Measurements from ENCODE around the gene VPS26A. TPM values are rescaled to one million over a fixed set of nuclear protein-coding genes. Genes with fewer than 3 reads are reported as not detected.
"Not testable (repeated sequence)": the region's sequence is repeated elsewhere in the genome, so short reads cannot be mapped to it uniquely, and the experiment has no call there.

VPS26A gene
- total RNA-seq, 4 donors from 2014 or later, result 22.0 to 67.2 (median 52.1) TPM

DNA sequence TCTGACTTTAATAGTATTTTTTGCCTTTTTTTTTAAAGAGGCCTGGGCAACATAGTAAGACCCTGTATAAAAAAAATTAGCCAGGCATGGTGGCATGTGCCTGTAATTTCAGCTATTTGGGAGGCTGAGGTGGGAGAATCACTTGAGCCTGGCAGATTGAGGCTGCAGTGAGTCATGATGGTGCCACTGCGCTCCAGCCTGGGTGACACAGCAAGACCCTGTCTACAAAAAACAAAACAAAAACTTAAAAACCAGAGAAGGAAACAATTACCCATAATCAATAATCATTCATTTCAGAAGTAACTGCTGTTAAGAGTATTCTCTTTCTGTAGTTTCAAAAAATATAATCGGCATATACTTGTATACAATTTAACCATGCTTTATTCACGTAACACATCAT, 28.0 kb downstream of the VPS26A start:
- no peaks in the 10 kb centered on the region for H3K27me3 ChIP-seq
- no peaks in the 10 kb centered on the region for H3K9me3 ChIP-seq
- no peaks in the 10 kb centered on the region for H3K36me3 ChIP-seq
- TF ChIP-seq, protein P1, sequence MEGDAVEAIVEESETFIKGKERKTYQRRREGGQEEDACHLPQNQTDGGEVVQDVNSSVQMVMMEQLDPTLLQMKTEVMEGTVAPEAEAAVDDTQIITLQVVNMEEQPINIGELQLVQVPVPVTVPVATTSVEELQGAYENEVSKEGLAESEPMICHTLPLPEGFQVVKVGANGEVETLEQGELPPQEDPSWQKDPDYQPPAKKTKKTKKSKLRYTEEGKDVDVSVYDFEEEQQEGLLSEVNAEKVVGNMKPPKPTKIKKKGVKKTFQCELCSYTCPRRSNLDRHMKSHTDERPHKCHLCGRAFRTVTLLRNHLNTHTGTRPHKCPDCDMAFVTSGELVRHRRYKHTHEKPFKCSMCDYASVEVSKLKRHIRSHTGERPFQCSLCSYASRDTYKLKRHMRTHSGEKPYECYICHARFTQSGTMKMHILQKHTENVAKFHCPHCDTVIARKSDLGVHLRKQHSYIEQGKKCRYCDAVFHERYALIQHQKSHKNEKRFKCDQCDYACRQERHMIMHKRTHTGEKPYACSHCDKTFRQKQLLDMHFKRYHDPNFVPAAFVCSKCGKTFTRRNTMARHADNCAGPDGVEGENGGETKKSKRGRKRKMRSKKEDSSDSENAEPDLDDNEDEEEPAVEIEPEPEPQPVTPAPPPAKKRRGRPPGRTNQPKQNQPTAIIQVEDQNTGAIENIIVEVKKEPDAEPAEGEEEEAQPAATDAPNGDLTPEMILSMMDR (IDR thresholded peaks at IDR 0.05), result no peak
- no peak for TF ChIP-seq POLR2A (IDR thresholded peaks at IDR 0.05)
- H3K4me3 ChIP-seq, result no peak overlapping the region
- no peak for DNase-seq
- H3K27ac ChIP-seq, result no peak overlapping the region
- H3K4me1 ChIP-seq, result no peaks in the 10 kb centered on the region
- intact Hi-C loops (cut with DNase I; ENCODE audit: low total_unique reads), result no loop called here

DNA sequence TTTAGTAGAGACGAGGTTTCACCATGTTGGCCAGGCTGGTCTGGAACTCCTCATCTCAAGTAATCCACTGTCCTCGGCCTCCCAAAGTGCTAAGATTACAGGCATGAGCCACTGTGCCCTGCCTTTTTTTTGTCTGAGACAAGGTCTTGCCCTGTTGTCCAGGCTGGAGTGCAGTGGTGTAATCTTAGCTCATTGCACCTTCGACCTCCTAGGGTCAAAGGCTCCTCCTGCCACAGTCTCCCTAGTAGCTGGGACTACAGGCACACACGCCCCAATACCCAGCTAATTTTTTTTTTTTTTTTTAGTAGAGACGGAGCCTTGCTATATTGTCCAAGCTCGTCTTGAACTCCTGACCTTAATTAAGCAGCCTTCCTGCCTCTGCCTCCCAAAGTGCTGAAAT, 29.2 kb downstream of the VPS26A start:
- intact Hi-C loops (cut with DNase I; ENCODE audit: low total_unique reads), result no loop called here
- no peaks in the 10 kb centered on the region for H3K4me1 ChIP-seq
- no peak overlapping the region for H3K4me3 ChIP-seq
- no peaks in the 10 kb centered on the region for H3K27me3 ChIP-seq
- no peak overlapping the region for H3K27ac ChIP-seq
- no peak for DNase-seq
- no peaks in the 10 kb centered on the region for H3K9me3 ChIP-seq
- no peak for TF ChIP-seq POLR2A (IDR thresholded peaks at IDR 0.05)
- TF ChIP-seq, protein P1 (IDR thresholded peaks at IDR 0.05), result no peak
- H3K36me3 ChIP-seq, result no peaks in the 10 kb centered on the region

DNA sequence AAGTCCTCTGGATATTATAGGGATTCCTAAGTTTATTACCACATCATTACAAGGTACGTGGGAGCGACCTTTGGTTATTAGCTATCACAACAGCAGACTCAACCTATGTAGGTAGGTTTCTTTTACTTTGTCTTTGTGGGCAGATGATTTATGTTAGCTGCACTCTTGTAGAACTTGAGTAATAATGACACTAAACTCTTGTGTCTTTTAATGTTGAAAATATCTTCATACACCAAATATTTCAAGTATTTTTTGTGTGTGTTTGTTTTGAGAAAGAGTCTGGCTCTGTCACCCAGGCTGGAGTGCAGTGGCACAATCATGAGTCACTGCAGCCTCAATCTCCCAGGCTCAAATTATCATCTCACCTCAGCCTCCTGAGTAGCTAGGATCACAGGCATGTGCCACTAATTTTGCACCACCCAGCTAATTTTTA, 36.8 kb downstream of the VPS26A start:
- intact Hi-C loops (cut with DNase I; ENCODE audit: low total_unique reads), result no loop called here
- Histone ChIP-seq H3K27me3 (no peaks in the 10 kb centered on the region), H3K9me3 (no peaks in the 10 kb centered on the region), H3K27ac (no peak overlapping the region), H3K36me3 (no peaks in the 10 kb centered on the region), H3K4me1 (no peaks in the 10 kb centered on the region), H3K4me3 (no peak overlapping the region)
- no peak for DNase-seq
- no peak for TF ChIP-seq POLR2A (IDR thresholded peaks at IDR 0.05)
- TF ChIP-seq, protein P1 (IDR thresholded peaks at IDR 0.05), result no peak

DNA sequence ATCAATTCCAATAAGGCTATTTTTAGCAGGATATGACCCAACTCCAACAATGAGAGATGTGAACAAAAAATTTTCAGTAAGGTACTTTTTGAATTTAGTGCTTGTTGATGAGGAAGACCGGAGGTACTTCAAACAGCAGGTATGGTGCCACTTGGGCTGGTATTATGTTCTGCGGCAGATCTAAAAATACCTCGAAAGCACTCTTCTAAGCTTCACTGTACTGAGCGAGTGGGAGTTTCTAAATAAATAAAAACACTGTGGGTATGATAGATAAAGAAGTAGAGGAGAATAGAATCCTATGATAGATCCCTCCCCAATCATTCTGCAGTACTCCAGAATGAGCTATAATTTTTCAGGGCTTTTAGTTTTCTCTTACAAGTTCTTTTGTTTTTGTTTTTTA, 44.5 kb downstream of the VPS26A start:
- Histone ChIP-seq H3K27ac (no peak overlapping the region), H3K4me1 (no peaks in the 10 kb centered on the region), H3K4me3 (no peak overlapping the region), H3K27me3 (no peaks in the 10 kb centered on the region), H3K9me3 (no peaks in the 10 kb centered on the region), H3K36me3 (no peaks in the 10 kb centered on the region)
- intact Hi-C loops (cut with DNase I; ENCODE audit: low total_unique reads), result no loop called here
- TF ChIP-seq POLR2A (IDR thresholded peaks at IDR 0.05), result no peak
- TF ChIP-seq, protein P1 (IDR thresholded peaks at IDR 0.05), result no peak
- no peak for DNase-seq

DNA sequence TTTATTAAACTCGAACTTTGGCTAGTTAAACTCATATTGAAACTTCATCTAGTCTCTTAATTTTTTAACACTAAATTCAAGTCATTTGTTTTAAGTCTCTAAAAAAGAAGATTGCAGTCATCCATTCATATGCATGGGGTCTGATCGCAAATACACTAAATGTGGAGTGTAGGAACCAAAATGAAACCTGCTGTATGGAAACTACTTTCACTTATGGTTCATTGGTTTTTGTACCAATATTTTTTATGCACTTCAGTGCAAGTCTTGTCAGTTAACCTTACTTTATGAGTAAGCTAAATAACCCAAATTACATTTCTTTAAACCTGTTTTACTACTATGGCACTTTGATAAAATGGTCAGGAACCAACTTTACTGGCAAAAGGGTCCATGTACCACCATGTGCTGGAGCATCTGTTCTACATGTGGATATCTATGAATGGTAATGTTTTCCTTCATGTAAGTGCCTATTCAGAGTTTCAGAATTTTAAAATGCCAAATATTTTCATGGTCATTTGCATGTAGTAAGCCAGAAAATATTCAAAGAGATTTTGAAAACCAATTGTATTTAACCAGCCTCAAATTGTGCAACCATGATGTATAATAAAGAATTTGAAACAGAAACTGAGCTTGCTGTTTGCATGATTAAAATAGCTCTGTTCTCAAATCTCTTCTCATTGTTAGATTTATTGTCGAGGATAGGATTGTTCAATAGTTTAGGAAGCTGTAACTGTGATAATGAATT, 48.4 kb downstream of the VPS26A start:
- DNase-seq, result no peak
- H3K4me1 ChIP-seq, result no peaks in the 10 kb centered on the region
- TF ChIP-seq, protein P1 (IDR thresholded peaks at IDR 0.05), result no peak
- TF ChIP-seq POLR2A (IDR thresholded peaks at IDR 0.05), result no peak
- H3K27ac ChIP-seq, result no peak overlapping the region
- no peaks in the 10 kb centered on the region for H3K36me3 ChIP-seq
- intact Hi-C loops (cut with DNase I; ENCODE audit: low total_unique reads), result no loop called here
- no peak overlapping the region for H3K4me3 ChIP-seq
- H3K27me3 ChIP-seq, result no peaks in the 10 kb centered on the region
- H3K9me3 ChIP-seq, result no peaks in the 10 kb centered on the region

DNA sequence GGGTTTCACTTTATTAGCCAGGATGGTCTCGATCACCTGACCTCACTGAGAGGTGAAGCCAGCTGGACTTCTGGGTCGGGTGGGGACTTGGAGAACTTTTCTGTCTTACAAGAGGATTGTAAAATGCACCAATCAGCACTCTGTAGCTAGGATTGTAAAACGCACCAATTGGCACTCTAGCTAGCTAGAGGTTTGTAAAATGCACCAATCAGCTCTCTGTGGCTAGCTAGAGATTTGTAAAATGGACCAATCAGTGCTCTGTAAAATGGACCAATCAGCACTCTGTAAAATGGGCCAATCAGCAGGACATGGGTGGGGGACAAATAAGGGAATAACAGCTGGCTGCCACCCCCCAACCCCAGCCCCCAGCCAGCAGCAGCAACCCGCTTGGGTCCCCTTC, 51.3 kb downstream of the VPS26A start:
- H3K27me3 ChIP-seq; H3K9me3 ChIP-seq; H3K36me3 ChIP-seq; intact Hi-C loops (cut with DNase I; ENCODE audit: low total_unique reads); DNase-seq; H3K4me3 ChIP-seq; H3K4me1 ChIP-seq; H3K27ac ChIP-seq: not testable (repeated sequence)
